Uterus (tissue), 4 donors: ENCODE measurements around the gene ADAMTS2. TPM values are rescaled to one million over a fixed set of nuclear protein-coding genes. Genes with fewer than 3 reads are reported as not detected.
"Not testable (repeated sequence)": the region's sequence is repeated elsewhere in the genome, so short reads cannot be mapped to it uniquely, and the experiment has no call there.

Source experiments
- DNase-seq, 2 donors: peaks; one replicate each; pipeline ENCODE4 v3.0.0-alpha.2; 2019 to 2020
- H3K27ac ChIP-seq, 2 donors: fragments of 200-600 bp; sonication (generic); 1 replicate in 1 of 2; 2 replicates in 1 of 2; pipeline ENCODE4 v1.5.1; 2016 to 2018
- H3K27me3 ChIP-seq, 2 donors: fragments of 200-600 bp; sonication (generic); one replicate each; pipeline ENCODE4 v1.5.1; 2018 to 2019; ENCODE audit warnings: control low read depth in 1 of 2
- H3K36me3 ChIP-seq, 2 donors: fragments of 200-600 bp; sonication (generic); one replicate each; pipeline ENCODE4 v1.5.1; 2019; ENCODE audit warnings: control low read depth in 1 of 2
- H3K4me1 ChIP-seq, 2 donors: fragments of 200-600 bp; sonication (generic); one replicate each; pipeline ENCODE4 v1.5.1; 2018 to 2019; ENCODE audit warnings: control low read depth in 1 of 2
- H3K4me3 ChIP-seq, 2 donors: fragments of 200-600 bp; sonication (generic); 1 replicate in 1 of 2; 2 replicates in 1 of 2; pipeline ENCODE4 v1.5.1; 2018 to 2019; ENCODE audit warnings: mild to moderate bottlenecking in 1 of 2
- H3K9me3 ChIP-seq, 2 donors: fragments of 200-600 bp; sonication (generic); one replicate each; pipeline ENCODE4 v1.5.1; 2019; ENCODE audit warnings: control low read depth in 1 of 2
- POLR2A ChIP-seq, 2 donors: fragments of 450-650 bp; IDR thresholded peaks; one replicate each; pipeline ENCODE4 v1.6.1; 2016; ENCODE audit warnings: antibody characterized with exemption in 2 of 2, mild to moderate bottlenecking in 1 of 2, moderate library complexity in 1 of 2
- intact Hi-C: fragments of 100-400 bp; cut with DNase I; formaldehyde crosslinking; loops from one replicate; pipeline ENCODE4 v1.15.1; 2023; ENCODE audit warnings: low total_unique reads
- total RNA-seq, 4 donors: library from RNA; depleted of rRNA in 3 of 4; stranded (reverse); fragments of >200 nt in 3 of 4; gene quantifications; one replicate each; pipeline versions ENCODE4 v1.1.0 to v1.2.4, GENCODE V29; 2014 to 2023
- TF ChIP-seq, protein P1 (sequence below), 4 experiments: fragments of 200-600 bp in 2 of 4; fragments of 450-650 bp in 2 of 4; sonication (generic) in 2 of 4; IDR thresholded peaks; one replicate each; pipeline ENCODE4 v1.5.1; 2016 to 2019; ENCODE audit warnings: antibody characterized with exemption in 4 of 4, mild to moderate bottlenecking in 2 of 4, moderate library complexity in 1 of 4
- donor health status: DM: yes; HTN: yes; CAD: no.

Gene ADAMTS2
- total RNA-seq, 4 donors from 2014 or later, result 4.1 to 97.1 (median 40.3) TPM

DNA sequence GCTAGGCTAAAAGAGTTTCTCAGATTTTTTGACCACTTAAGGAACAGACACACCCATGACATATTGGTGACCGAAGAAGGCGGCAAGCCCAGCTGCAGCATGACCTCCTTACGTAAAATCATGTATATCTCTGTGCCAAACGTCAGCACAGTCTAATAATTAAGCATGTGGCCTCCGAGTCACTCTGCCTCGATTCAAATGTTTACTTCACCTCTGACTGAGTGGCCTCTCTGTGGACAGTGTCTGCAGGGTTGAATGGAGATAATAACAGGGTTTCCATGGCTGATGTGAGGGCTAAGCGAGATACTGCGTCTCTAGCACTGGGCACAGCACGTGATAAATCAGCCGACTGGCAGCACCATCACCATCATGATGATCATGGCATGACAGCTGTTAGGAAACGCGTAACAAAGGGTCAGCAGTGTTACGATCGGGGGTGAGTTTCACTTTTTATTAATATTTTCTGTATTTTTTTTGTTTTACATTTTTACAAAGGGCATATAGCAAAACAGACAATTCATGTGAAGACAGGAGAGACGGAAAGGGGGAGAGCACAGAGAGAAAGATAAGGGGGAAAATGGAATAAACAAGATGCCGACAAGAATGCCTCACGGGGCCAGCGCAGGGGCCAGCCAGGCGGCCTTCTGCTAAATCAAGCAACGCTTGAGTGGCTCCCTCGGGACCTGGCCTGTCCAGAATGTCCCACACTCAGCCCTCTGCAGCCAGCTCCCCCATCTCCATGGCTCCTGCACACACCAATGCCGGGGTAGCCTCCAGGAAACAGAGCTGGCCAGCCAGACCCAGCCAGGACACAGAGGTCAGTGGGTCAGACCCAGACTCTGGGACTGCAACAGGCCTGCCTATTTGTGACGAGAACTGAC lies 60.3 kb downstream of the ADAMTS2 start:
- no peaks in the 10 kb centered on the region for H3K36me3 ChIP-seq
- DNase-seq, result peak; percentile 76
- H3K4me1 ChIP-seq, result peaks cover 0 to 16% of the 10 kb centered on the region in 2 donors
- intact Hi-C loops, result no loop called here
- H3K9me3 ChIP-seq, result no peaks in the 10 kb centered on the region
- no peaks in the 10 kb centered on the region for H3K27me3 ChIP-seq
- H3K4me3 ChIP-seq, result no peak overlapping the region
- TF ChIP-seq, protein P1, sequence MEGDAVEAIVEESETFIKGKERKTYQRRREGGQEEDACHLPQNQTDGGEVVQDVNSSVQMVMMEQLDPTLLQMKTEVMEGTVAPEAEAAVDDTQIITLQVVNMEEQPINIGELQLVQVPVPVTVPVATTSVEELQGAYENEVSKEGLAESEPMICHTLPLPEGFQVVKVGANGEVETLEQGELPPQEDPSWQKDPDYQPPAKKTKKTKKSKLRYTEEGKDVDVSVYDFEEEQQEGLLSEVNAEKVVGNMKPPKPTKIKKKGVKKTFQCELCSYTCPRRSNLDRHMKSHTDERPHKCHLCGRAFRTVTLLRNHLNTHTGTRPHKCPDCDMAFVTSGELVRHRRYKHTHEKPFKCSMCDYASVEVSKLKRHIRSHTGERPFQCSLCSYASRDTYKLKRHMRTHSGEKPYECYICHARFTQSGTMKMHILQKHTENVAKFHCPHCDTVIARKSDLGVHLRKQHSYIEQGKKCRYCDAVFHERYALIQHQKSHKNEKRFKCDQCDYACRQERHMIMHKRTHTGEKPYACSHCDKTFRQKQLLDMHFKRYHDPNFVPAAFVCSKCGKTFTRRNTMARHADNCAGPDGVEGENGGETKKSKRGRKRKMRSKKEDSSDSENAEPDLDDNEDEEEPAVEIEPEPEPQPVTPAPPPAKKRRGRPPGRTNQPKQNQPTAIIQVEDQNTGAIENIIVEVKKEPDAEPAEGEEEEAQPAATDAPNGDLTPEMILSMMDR (IDR thresholded peaks at IDR 0.05), result no peak
- no peak for TF ChIP-seq POLR2A (IDR thresholded peaks at IDR 0.05)
- H3K27ac ChIP-seq, result peak overlapping the region; percentile 62 to 75

DNA sequence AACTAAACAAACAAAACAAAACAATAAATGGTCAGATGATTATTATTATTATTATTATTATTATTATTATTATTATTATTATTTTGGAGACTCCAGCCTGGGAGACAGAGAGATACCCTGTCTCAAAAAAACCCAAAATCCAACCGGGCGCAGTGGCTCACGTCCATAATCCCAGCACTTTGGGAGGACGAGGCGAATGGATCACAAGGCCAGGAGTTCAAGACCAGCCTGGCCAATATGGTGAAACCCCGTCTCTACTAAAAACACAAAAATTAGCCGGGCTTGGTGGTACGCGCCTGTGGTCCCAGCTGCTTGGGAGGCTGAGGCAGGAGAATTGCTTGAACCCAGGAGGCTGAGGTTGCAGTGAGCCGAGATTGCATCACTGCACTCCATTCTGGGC lies 61.4 kb downstream of the ADAMTS2 start:
- intact Hi-C loops, H3K36me3 ChIP-seq, H3K27me3 ChIP-seq, H3K9me3 ChIP-seq, H3K4me3 ChIP-seq: not testable (repeated sequence)
- Histone ChIP-seq H3K27ac (peak overlapping the region; percentile 62 to 75), H3K4me1 (peaks cover 0 to 16% of the 10 kb centered on the region in 2 donors)
- DNase-seq, result peak; percentile 7

DNA sequence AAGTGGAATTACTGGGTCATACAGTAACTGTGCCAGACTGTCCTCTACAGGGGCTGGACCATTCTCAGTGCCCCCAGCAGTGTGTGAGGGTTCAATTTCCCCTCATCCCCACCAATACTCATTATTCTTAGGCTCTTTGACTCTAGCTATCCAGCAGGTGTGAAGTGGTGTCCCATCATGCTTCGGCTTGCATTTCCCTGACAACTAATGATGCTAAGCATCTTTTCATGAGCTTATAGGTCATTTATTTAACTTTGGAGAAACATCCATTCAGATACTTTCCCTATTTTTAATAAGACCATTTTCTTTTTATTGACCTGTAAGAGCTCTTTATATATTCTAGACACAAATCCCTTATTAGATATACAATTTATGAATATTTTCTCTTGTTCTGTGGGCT lies 63.6 kb downstream of the ADAMTS2 start:
- no peaks in the 10 kb centered on the region for H3K36me3 ChIP-seq
- H3K27ac ChIP-seq, result no peak overlapping the region
- peaks cover 0 to 9% of the 10 kb centered on the region in 2 donors for H3K4me1 ChIP-seq
- H3K27me3 ChIP-seq, result no peaks in the 10 kb centered on the region
- intact Hi-C loops, result no loop called here
- no peak for TF ChIP-seq POLR2A (IDR thresholded peaks at IDR 0.05)
- TF ChIP-seq, protein P1 (IDR thresholded peaks at IDR 0.05), result no peak
- no peak overlapping the region for H3K4me3 ChIP-seq
- H3K9me3 ChIP-seq, result no peaks in the 10 kb centered on the region
- DNase-seq, result no peak

DNA sequence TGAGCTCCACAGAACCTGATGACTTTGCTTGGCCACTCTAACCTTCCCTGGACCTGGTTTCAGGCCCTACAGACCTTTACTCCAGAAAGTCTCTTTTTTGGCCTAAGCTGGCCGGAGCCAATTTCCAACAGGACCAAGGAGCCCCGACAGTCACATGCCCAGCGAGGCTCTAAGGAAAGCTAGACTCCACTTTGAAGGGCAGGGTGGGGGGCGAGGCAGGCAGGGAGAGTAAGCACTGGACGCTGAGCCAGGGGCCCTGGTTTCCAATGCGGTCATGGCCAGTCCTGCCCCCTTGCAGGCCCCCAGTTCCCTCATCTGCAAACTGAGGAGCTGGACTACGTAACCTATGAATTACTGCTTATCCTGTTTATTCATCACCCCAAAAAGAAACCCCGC lies 65.2 kb downstream of the ADAMTS2 start:
- Histone ChIP-seq H3K27me3 (no peaks in the 10 kb centered on the region), H3K27ac (peak overlapping the region; percentile 49 to 65), H3K36me3 (no peaks in the 10 kb centered on the region), H3K4me3 (no peak overlapping the region), H3K9me3 (no peaks in the 10 kb centered on the region), H3K4me1 (peaks cover 3 to 25% of the 10 kb centered on the region in 2 donors)
- no peak for DNase-seq
- TF ChIP-seq POLR2A (IDR thresholded peaks at IDR 0.05), result no peak
- TF ChIP-seq, protein P1 (IDR thresholded peaks at IDR 0.05), result no peak
- intact Hi-C loops, result no loop called here

DNA sequence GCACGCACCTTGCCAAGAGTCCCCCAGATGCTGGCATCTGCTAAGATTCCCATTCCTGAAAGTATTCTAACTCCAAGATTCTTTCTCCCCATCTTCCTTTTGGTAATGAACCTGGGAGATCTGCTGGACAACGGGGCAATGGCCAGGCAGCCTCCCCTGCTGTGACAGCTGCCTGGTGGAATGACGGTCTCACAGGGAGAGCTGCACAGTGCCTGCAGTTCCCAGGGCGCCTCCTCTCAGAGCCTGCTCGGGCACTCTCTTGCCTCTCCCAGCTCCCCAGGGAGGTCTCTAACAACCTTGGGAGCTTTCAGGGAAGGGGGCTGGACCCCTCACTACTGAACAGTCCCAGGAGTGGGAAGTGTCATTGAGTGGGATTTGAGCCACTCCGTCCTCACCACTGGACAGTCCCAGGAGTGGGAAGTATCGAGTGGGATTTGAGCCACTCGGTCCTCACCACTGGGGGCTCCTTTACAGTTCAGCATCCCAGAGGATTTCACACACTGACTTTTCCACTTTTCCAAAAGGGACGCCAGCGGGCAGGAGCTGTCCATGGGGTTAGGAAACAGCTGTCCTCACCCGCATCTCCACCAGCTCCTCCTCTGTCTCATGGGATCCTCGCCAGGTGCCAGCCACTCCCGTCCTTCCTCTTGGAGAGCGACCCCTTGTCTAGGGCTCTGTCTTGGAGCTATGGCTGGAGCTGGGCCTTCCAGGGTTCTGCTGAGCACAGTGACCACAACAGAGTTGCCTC lies 65.7 kb downstream of the ADAMTS2 start:
- Histone ChIP-seq H3K27me3 (no peaks in the 10 kb centered on the region), H3K4me3 (no peak overlapping the region), H3K36me3 (no peaks in the 10 kb centered on the region), H3K27ac (peak overlapping the region; percentile 49 to 65), H3K9me3 (no peaks in the 10 kb centered on the region), H3K4me1 (peaks cover 8 to 26% of the 10 kb centered on the region in 2 donors)
- DNase-seq, result no peak
- TF ChIP-seq, protein P1 (IDR thresholded peaks at IDR 0.05), result no peak
- no peak for TF ChIP-seq POLR2A (IDR thresholded peaks at IDR 0.05)
- intact Hi-C loops, result no loop called here
